HepG2 (cell line): ENCODE measurements around the gene CCDC170. TPM values are rescaled to one million over a fixed set of nuclear protein-coding genes. Genes with fewer than 3 reads are reported as not detected.

ENCODE experiments used
- ATAC-seq: fragments of 200-7000 bp; cut with Tn5 transposase; 3 replicates; pipeline ENCODE4 v1.9.1; 2020; ENCODE audit warnings: mild to moderate bottlenecking, moderate library complexity
- BruUV-seq: library from RNA; stranded (reverse); fragments of 400-500 nt; replicated peaks from 2 replicates; lab custom pipeline; 2021; lab: Mats Ljungman, UMichigan
- CTCF ChIA-PET: fragments of 300-600 bp; formaldehyde crosslinking; extraction: SDS; loops from one replicate; lab custom pipeline; 2021; ENCODE audit warnings: low total read pairs, inconsistent platforms, low intra/inter-chr PET ratio; lab: Yijun Ruan, JAX
- POLR2A ChIA-PET: fragments of 350-600 bp; sonication (Branson Sonifier 250); formaldehyde crosslinking; loops from one replicate; lab custom pipeline; 2020; ENCODE audit warnings: antibody characterized with exemption, inconsistent platforms; lab: Yijun Ruan, JAX
- DNase-seq: peaks from one replicate; pipeline ENCODE4 v3.0.0-alpha.2; 2015; ENCODE audit warnings: low spot score
- FAIRE-seq: peaks from 3 replicates; lab custom pipeline; 2011; peaks lifted over from hg19 to GRCh38; lab: Jason Lieb, UNC
- H2AFZ ChIP-seq: one replicate; pipeline ENCODE4 v1.6.1; 2011; ENCODE audit warnings: low read length, inconsistent platforms
- H3K27ac ChIP-seq: fragments of 300-600 bp; 3 replicates; pipeline ENCODE4 v1.8.0; 2011; ENCODE audit warnings: mixed run types, mild to moderate bottlenecking, mixed read lengths, low read length, inconsistent platforms; ENCODE audit not compliant: insufficient read depth; ENCODE audit errors: extremely low read length
- H3K27me3 ChIP-seq, 2 experiments: fragments of 200-600 bp in 1 of 2; 2 replicates in 1 of 2; 3 replicates in 1 of 2; pipeline versions ENCODE4 v1.6.0 to v1.8.0; 2011; ENCODE audit warnings: low read length in 2 of 2, mild to moderate bottlenecking in 2 of 2, moderate library complexity in 2 of 2, inconsistent platforms in 1 of 2; ENCODE audit not compliant: insufficient read depth in 2 of 2, control insufficient read depth in 1 of 2
- H3K36me3 ChIP-seq, 2 experiments: fragments of 200-600 bp in 1 of 2; replicated peaks in 1 of 2; 2 replicates in 1 of 2; 3 replicates in 1 of 2; pipeline versions ENCODE4 v1.5.1 to v1.8.0; 2011; ENCODE audit warnings: low read length in 2 of 2, inconsistent platforms in 1 of 2; ENCODE audit not compliant: insufficient read depth in 2 of 2, control insufficient read depth in 1 of 2
- H3K4me1 ChIP-seq: 2 replicates; pipeline ENCODE4 v1.5.1; 2012; ENCODE audit warnings: low read length, inconsistent platforms; ENCODE audit not compliant: insufficient read depth
- H3K4me2 ChIP-seq: 2 replicates; pipeline ENCODE4 v1.6.0; 2011; ENCODE audit warnings: low read depth, low read length, inconsistent platforms
- H3K4me3 ChIP-seq, 3 experiments: fragments of 200-600 bp in 1 of 3; sonication (generic), shearing (Covaris generic) in 1 of 3; replicated peaks in 1 of 3; 2 replicates each; pipeline ENCODE4 v1.5.1; 2011 to 2016; ENCODE audit warnings: low read length in 3 of 3, inconsistent platforms in 2 of 3, low read depth in 2 of 3, mild to moderate bottlenecking in 2 of 3, control low read depth in 1 of 3, mixed read lengths in 1 of 3; ENCODE audit not compliant: insufficient read depth in 1 of 3
- H3K79me2 ChIP-seq: one replicate; pipeline ENCODE4 v1.6.1; 2011; ENCODE audit warnings: low read length, inconsistent platforms; ENCODE audit not compliant: insufficient read depth
- H3K9ac ChIP-seq: 2 replicates; pipeline ENCODE4 v1.6.0; 2011; ENCODE audit warnings: mild to moderate bottlenecking, low read depth, low read length, inconsistent platforms; ENCODE audit not compliant: insufficient read depth
- H3K9me3 ChIP-seq: 2 replicates; pipeline ENCODE4 v1.5.1; 2012; ENCODE audit warnings: mild to moderate bottlenecking, low read length
- H4K20me1 ChIP-seq: 2 replicates; pipeline ENCODE4 v1.6.0; 2011; ENCODE audit warnings: inconsistent platforms, mild to moderate bottlenecking, low read length, moderate library complexity; ENCODE audit not compliant: insufficient read depth
- CEBPG ChIP-seq: IDR thresholded peaks from 2 replicates; pipeline ENCODE4 v1.6.1; 2016
- DMTF1 ChIP-seq: sonication (generic); formaldehyde crosslinking; IDR thresholded peaks from 2 replicates; pipeline ENCODE4 v1.4.0; 2020; ENCODE audit warnings: mild to moderate bottlenecking, missing genetic modification reagents
- FOXA1 ChIP-seq, 2 experiments: fragments of 450-650 bp in 1 of 2; sonication (generic) in 1 of 2; formaldehyde crosslinking in 1 of 2; IDR thresholded peaks; 2 replicates each; pipeline versions ENCODE4 v1.4.0 to v1.6.1; 2016 to 2020; ENCODE audit warnings: missing genetic modification reagents in 1 of 2
- HCFC1 ChIP-seq: fragments of 150-350 bp; IDR thresholded peaks from 2 replicates; pipeline ENCODE4 v1.6.1; 2014; ENCODE audit warnings: low read depth, low read length
- HNF4A ChIP-seq: sonication (generic); formaldehyde crosslinking; IDR thresholded peaks from 2 replicates; pipeline ENCODE4 v1.4.0; 2020; ENCODE audit warnings: missing genetic modification reagents
- HNF4G ChIP-seq, 2 experiments: sonication (generic) in 1 of 2; formaldehyde crosslinking in 1 of 2; IDR thresholded peaks; 2 replicates each; pipeline versions ENCODE4 v1.4.0 to v1.6.1; 2011 to 2020; ENCODE audit warnings: borderline replicate concordance in 2 of 2, low read depth in 2 of 2, mild to moderate bottlenecking in 2 of 2, low read length in 1 of 2, missing genetic modification reagents in 1 of 2, moderate library complexity in 1 of 2
- HOXA3 ChIP-seq: sonication (generic); formaldehyde crosslinking; IDR thresholded peaks from 2 replicates; pipeline ENCODE4 v1.5.0; 2020; ENCODE audit warnings: missing genetic modification reagents
- NKX3-1 ChIP-seq: sonication (generic); formaldehyde crosslinking; IDR thresholded peaks from 2 replicates; pipeline ENCODE4 v1.5.0; 2020; ENCODE audit warnings: missing genetic modification reagents
- REL ChIP-seq: sonication (generic); formaldehyde crosslinking; conservative IDR thresholded peaks from 2 replicates; pipeline ENCODE4 v1.8.0; 2022; ENCODE audit warnings: mild to moderate bottlenecking, missing genetic modification reagents, moderate library complexity
- ZNF512B ChIP-seq: sonication (generic); formaldehyde crosslinking; IDR thresholded peaks from 2 replicates; pipeline ENCODE4 v1.5.1; 2020; ENCODE audit warnings: missing genetic modification reagents, mild to moderate bottlenecking, borderline replicate concordance
- ZNF775 ChIP-seq: sonication (generic); formaldehyde crosslinking; IDR thresholded peaks from 2 replicates; pipeline ENCODE4 v1.4.0; 2020; ENCODE audit warnings: missing genetic modification reagents, mild to moderate bottlenecking, moderate library complexity, borderline replicate concordance
- WGBS: methylation state at CpG from one replicate; pipeline ENCODE4 v1.1.6; 2017; ENCODE audit warnings: low lambda C conversion rate; 5-methylcytosine and 5-hydroxymethylcytosine counted together
- in situ Hi-C: cut with HindIII; loops from 2 replicates; pipeline ENCODE4 v1.10.0; 2017; ENCODE audit warnings: low pct_unique_long_range_greater_than_20kb; ENCODE audit not compliant: extremely low pct_ligation_motif_present
- intact Hi-C: fragments of 100-400 bp; cut with micrococcal nuclease; formaldehyde crosslinking; loops from one replicate; pipeline ENCODE4 v1.10.0; 2022; ENCODE audit not compliant: unreplicated experiment
- polyA plus RNA-seq, 8 experiments: library from polyadenylated mRNA; depleted of rRNA in 3 of 8; stranded (reverse) in 7 of 8; unstranded in 1 of 8; fragments of >200 nt; fragmentation: Illumina TruSeq in 4 of 8; extraction: Trizol in 4 of 8; gene quantifications; 2 replicates each; pipeline versions ENCODE4 v1.2.1 to v1.2.3, GENCODE V29; 2011 to 2016; ENCODE audit warnings: low read depth in 4 of 8, missing spikeins in 1 of 8, mixed read lengths in 1 of 8; ENCODE audit not compliant: insufficient read depth in 1 of 8
- total RNA-seq, 5 experiments: library from RNA; depleted of rRNA; stranded (reverse); fragments of >200 nt; fragmentation: Illumina TruSeq; extraction: Trizol; gene quantifications; 2 replicates each; pipeline ENCODE4 v1.2.3, GENCODE V29; 2016; ENCODE audit warnings: low read depth in 1 of 5

CCDC170 gene
- total and polyA plus RNA-seq, 2 of the 13 experiments (the other 11 are each of a cell fraction or from before 2014, with no cell fraction given): 0.90 to 5.1 TPM

GRCh38 chr6:151592449-151593159 is 98.8 kb downstream of the CCDC170 start:
- DNase-seq: peak; percentile 33
- CTCF ChIA-PET: no interaction called here
- Histone ChIP-seq H3K9me3 (peaks cover 7% of the 10 kb centered on the region), H3K27ac (no peak overlapping the region), H3K4me2 (no peak overlapping the region), H4K20me1 (no peaks in the 10 kb centered on the region), H3K4me3 (no peak overlapping the region), H3K36me3 (no peaks in the 10 kb centered on the region), H3K27me3 (no peaks in the 10 kb centered on the region), H3K4me1 (peaks cover 9% of the 10 kb centered on the region; the same call in 1 of the 2 replicates)
- BruUV-seq: no TSS peak
- ATAC-seq: peak; percentile 87
- WGBS: 63% methylated on average over 9 of the region's 9 CpGs
- POLR2A ChIA-PET: no interaction called here
- intact Hi-C loops: no loop called here
- TF ChIP-seq CEBPG (CRISPR knock-in tag): 0 out of 2 replicates have a peak, but pooled peaks have one; percentile 8
- peak; percentile 57; the same call in 1 of the 2 replicates for TF ChIP-seq HNF4G (IDR thresholded peaks at IDR 0.05; ENCODE audit: borderline replicate concordance, low read depth, low read length)
- no peak for TF ChIP-seq HNF4G (CRISPR knock-in tag; IDR thresholded peaks at IDR 0.05; ENCODE audit: borderline replicate concordance, low read depth)
- TF ChIP-seq REL (CRISPR knock-in tag): no peak
- TF ChIP-seq HNF4A (CRISPR knock-in tag): peak; percentile 63
- TF ChIP-seq NKX3-1 (CRISPR knock-in tag): no peak
- TF ChIP-seq, all 625 proteins: peak for 3
- no peak for FAIRE-seq
- in situ Hi-C loops: no loop called here
- no peak overlapping the region for H2AFZ ChIP-seq
- no peaks in the 10 kb centered on the region for H3K79me2 ChIP-seq
- H3K9ac ChIP-seq: no peak overlapping the region

- DNase-seq (no peak), ATAC-seq (no peak), FAIRE-seq (no peak)
- Histone ChIP-seq H4K20me1 (no peaks in the 10 kb centered on the region), H3K4me2 (no peak overlapping the region), H3K79me2 (no peaks in the 10 kb centered on the region), H3K27me3 (no peaks in the 10 kb centered on the region), H3K9ac (no peak overlapping the region), H3K27ac (no peak overlapping the region), H3K36me3 (no peaks in the 10 kb centered on the region), H2AFZ (no peak overlapping the region), H3K4me1 (no peaks in the 10 kb centered on the region), H3K9me3 (no peaks in the 10 kb centered on the region), H3K4me3 (no peak overlapping the region)
- in situ Hi-C loops (no loop called here), intact Hi-C loops (no loop called here)
- POLR2A ChIA-PET: no interaction called here
- no TSS peak for BruUV-seq
- 88% methylated on average over 4 of the region's 4 CpGs for WGBS
- CTCF ChIA-PET: no interaction called here
- TF ChIP-seq HCFC1: no peak
- no peak for TF ChIP-seq DMTF1 (CRISPR knock-in tag)
- no peak for TF ChIP-seq HOXA3 (CRISPR knock-in tag)
- no peak for TF ChIP-seq ZNF512B (CRISPR knock-in tag)
- no peak for TF ChIP-seq ZNF775
- TF ChIP-seq FOXA1 (IDR thresholded peaks at IDR 0.05): no peak
- TF ChIP-seq FOXA1 (CRISPR knock-in tag; IDR thresholded peaks at IDR 0.05): no peak
These were observed 115.5 kb downstream of the CCDC170 start for GRCh38 chr6:151609146-151609902.
